Non-pigmented ciliary epithelial cell (primary cell): ENCODE results near the gene PTPN1.
A peak's percentile ranks its signal among the peaks of the same experiment; 100 is the strongest.
"Not testable (repeated sequence)": the region's sequence is repeated elsewhere in the genome, so short reads cannot be mapped to it uniquely, and the experiment has no call there.

Experiments used
- DNase-seq: peaks from one replicate; pipeline ENCODE4 v3.0.0-alpha.2; 2010; ENCODE audit warnings: low read depth

Gene PTPN1

DNA sequence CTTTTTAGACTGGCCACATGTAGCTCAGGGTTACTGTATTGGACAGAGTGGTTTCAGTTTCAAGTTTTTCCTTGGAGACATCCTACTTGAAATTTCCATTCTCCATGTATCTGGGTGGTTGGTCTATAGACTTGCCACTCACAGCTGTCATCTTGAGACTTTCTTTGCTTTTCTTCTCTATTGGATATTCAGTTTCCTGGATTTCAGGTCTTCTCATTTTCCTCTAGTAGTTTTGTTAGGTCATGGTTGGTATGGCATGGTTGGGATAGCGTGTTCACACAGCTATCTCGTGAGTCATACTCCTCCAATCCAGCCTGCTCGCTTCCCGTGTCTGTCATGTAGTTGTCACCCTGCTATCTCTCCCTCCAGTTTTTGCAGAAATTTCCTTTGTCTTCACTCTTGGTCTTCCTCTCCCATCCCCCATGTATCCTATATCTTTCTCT, 48.3 kb downstream of the PTPN1 start:
- DNase-seq = peak; percentile 75

DNA sequence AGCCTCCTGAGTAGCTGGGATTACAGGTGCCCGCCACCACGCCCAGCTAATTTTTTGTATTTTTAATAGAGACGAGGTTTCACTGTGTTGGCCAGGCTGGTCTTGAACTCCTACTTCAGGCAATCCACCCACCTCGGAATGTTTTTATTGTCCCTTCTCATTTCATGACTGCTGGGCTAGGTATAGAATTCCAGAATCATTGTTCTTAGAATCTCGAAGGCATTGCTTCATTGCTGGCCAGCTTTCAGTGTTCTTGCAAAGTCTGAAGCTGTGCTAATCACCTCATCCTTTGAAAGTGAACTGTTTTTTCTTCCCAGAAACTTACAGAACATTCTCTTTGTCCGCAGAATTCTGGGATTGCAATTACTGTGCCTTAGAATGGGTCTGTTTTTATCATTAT, 49.0 kb downstream of the PTPN1 start:
- DNase-seq = no peak

DNA sequence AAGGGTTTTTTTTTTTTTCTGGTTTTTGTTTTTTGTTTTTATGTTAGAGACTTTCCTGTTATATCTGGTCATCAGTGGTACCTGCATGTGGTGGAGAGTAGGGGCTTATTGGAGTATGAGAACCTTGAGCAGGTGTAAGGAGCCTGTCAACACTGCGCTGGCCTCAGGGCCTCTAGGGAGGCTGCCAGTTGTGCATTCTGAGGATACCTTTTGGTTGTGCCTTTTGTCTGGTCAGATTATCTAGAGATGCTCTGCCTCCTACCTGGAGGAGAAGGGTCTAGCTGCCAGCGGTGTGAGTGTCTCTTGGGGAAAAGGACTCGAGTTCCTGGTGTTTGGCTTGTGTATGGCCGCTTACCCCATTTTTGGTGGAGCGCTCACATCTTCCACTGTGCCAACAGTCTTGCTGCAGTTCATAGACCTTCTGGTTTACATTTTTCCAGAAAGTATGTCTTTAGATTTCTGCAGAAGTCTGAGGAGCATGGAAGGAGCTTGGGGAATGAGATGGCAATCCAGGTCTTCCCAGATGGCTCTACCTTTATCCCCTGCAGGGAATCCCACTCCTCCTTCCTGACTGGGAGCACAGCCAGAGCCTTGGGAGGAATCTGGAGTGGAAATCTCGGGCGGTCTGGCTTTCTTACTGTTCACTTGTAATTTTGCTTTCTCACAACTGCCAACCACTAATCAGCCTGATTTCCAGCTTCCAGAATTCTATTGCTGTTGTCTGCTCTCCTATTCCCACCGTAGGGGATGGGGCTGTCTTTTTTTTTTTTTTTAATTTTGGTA, 49.9 kb downstream of the PTPN1 start:
- no peak for DNase-seq

DNA sequence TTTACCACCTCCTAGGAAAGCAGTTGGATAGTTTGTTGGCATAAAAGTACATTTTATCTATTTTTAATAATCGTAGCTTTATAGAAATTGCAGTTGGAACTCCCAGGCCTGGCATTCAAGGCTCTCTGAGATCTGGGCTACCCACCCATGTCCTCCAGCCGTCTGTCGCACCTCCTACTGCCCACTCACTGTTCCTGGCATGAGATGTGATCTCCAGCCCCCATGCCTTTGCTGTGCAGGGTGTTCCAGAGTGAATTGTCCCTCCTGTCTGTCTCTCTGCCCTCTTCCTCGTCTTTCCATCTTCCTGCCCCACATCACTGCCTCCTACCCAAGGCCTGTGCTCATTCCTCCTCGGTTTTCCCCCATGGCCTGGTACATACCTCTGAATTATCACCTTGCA, 50.7 kb downstream of the PTPN1 start:
- DNase-seq = no peak

DNA sequence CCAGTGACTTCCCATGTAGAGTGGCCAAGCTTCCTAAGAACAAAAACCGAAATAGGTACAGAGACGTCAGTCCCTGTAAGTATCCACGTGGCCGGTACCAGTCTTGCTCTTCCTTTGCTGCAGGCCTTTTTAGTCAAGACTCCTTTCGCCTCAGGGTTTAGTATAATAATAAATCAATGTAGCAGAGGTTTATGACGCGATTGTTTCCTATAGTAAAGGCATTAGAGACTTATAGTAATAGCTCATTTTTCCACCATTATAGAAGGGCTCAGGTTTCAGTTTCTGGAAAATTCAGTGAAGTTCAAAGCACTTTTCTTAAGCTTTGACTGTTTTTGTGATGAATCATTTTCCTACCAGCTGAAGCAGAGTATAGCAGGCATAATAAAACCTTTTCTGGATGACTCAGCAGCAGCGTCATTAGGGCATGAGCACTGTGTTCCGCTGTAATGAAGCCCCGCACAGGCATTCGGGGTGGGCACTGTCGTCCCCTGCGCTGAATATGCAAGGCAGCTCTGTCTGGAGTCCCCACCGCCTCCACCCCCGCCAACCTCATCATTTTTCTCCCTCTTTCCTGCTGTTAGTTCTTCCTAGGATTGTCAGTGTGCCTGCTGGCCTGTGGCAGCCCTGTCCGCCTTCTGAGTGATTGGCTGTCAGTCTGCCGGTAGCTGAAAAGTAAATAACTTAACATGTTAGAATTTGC, 51.3 kb downstream of the PTPN1 start:
- peak; percentile 90 for DNase-seq

DNA sequence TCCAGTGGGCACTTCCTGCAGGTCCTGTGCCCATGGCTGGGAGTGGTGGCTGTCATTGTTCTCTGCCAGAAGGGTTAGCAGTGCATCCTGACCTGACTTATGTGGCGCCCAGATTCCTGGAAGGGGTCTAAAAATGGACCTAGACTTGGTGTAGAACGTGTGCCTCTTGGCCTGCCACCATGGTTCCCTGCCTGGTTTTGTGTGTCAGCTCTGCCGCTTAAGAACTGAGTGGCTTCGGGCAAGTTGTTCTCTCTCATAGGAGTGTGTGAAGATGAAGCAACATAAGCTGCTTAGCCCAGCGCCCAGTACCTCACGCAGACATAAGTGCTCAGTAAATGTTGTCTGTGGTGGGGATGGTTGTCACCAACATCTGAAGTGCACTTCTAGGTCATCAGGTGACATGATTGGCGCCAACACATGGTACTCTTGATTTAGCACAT, 52.1 kb downstream of the PTPN1 start:
- DNase-seq = no peak

DNA sequence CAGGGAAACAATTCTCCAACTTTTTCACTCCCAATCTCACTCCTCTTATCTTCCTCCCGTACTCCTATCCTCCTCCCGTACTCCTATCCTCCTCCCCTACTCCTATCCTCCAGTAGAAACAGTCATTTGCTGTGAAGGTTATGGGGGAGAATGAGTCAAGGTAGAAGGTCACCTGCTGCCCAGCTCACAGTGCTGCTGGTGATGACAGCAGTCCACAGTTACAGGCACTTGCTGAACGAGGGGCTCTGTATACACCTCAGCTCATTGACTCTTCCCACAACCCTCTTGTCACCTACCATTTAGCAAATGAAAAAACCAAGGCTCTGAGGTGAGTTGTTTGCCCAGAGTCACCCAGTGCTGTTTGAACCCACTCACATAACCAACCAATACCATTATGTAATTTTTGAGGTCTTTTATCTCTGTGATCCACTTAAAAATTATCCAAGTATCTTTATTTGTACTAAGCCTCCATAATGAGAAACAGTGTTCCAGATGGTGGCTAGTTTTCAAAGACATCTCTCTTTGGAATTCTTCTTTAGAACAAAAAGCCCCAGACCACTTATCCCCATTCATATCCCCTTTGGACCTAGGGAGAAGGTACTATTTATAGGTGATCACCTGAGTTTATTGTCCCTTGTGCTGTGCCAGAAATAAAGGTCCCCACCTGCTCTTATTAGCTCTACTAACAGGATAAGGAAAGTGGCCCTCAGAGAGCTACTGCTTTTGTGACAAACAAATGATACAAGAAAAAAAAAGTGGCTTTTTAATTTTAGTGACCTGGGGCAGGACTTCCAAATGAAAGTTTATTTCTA, 53.2 kb downstream of the PTPN1 start:
- no peak for DNase-seq

DNA sequence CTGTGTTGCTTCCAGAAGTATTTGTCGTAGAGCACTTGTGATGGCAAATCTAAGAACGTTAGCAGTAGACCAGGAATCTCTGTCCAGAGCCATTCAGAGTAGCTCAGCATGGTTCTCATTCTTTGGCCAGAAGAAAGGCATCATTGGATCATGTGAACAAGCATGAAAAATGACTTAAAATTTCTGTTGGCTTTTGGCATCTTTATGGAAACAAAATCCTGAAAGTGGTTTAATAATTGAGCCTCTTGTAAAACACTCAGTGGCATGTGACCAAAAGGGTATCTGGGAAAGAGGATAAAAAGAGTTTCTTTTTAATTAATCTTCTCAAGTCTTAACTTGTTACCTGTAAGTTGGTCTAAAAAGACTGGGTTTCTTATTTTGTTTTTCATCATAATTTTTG, 55.2 kb downstream of the PTPN1 start:
- DNase-seq = no peak

DNA sequence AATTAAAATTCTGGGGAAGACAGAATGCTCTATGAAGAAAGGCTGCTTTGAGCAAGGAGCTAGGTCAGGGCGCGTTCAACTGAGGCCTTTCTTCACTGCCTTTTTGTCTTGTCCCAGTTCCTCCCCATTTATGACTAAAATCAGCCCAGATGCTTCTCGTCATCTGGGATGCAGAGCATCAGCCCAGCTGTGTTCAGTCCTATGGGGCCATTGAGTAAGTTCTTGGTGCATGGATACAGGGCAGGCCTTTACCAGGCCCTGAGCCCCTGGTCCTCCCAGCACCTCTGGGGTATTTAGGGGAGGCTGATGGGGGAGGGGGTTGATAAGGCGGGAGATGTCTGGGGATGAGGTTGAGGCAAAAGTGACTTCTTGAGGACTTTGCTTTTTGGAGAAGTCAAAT, 55.7 kb downstream of the PTPN1 start:
- no peak for DNase-seq

DNA sequence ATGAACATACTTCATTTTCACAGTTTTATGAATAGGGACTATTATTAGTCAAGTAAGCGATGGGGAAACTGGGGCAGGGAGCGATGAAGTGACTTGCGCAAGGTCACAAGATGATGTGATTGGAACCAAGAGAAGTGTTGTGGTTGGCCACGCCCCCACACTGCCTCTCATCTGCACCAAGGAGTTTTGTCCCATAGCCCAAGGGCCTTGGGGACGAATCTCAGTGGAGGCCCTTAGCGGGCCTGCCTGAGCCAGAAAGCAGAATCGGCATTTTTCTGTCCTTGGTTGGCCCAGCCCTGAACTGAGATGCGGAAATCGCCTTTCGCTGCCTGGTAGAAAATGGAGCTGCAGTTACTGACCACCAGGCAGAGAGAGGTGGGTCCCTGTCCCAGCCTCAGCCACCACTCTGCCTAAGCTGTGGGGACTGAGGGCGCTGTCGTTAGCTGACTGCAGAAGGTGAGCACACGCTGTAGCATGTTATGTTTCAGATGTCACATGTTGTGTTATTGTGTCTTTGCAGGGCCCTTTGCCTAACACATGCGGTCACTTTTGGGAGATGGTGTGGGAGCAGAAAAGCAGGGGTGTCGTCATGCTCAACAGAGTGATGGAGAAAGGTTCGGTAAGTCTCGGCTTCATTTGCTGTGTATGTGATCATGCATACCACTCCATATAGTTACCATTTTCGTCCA, 57.8 kb downstream of the PTPN1 start:
- DNase-seq = no peak

DNA sequence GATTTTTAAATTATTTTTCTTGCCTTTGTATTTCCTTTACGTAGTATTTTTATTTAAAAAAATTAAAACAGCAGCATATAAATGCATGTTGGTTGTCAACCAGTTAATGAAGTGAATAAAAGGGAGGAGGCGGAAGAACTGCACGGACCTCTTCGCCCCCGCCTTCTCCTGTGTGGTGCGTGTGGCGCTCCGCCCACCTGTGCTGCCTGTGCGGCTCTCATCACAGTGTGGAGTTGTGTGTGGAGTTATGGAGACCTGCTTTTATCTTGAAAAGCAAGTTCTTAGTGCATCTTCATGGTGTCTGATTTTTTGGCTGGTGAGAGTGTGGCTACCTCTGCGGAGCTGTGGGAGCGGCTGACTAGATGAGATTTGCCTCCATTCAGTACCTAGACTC, 58.4 kb downstream of the PTPN1 start:
- no peak for DNase-seq

DNA sequence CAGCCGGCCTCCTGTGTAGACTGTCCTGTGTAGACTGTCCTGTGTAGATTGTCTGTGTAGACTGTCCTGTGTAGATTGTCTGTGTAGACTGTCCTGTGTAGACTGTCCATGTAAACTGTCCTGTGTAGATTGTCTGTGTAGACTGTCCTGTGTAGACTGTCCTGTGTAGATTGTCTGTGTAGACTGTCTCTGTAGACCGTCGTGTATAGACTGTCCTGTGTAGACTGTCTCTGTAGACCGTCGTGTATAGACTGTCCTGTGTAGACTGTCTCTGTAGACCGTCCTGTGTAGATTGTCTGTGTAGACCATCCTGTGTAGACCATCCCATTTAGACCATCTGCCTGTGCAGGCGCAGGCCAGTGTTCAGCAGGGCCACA, 59.3 kb downstream of the PTPN1 start:
- DNase-seq = not testable (repeated sequence)

DNA sequence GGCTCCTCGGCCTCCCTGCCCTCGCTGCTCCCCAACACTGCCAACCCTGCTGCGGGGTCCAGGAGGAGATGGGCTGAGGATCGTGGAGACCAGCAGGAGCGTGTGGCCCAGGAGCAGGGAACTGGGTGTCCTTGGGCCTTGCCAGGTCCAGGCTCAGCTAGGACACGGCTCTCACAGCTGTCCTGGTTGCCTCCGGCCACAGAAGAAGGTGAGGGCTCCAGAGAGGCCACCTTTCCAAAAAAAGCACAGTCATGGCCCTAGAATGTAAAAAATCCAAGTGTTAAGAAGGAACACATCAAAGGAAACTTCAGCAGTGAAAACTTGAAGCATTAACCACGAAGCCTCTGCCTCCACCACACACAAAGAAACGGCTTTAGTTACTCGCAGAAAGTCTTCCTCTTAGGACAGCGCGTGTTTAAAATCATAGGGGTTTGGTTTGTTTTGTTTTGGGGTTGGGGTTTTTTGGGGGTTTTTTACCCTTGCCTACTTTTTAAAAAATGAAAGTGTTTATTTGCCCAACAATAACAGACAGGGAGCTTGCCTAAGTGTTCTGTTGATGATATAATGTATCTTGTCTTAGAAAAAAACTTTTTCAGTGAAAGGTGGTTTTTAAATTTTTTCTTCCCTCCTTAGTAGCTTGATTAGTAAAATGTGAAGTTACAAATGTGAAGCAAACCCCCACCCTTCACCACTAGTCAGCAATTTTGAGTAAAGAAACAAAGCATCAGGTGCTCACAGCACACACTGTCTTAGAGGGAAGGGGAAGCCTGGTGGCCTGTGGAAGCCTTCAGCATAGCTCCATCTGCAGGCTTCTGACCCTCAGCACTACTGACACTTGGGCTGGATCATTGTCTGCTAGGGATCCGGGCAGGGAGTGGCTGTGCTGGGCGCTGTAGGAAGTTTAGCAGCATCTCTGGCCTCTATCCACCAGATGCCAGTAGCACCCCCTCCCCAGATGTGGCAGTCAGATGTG, 60.0 kb downstream of the PTPN1 start:
- DNase-seq = no peak

DNA sequence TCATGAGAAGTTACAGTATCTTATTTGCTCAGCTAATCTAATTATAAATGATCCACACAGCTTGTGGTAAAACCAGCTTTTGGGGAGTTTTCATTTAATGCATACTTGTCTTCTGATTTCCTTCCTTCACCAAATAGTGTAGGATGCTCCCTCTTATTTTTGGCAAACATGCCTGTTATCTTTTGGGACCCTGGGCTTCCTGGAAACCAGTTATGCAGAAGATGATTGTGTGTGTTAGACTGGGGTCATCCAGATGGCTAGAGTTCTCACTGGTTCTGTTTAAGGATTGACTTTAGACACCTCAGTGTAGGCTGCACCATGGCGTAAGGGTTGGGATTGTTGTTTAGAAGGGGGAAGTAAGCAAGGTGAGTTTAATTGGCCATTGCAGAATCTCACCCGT, 61.3 kb downstream of the PTPN1 start:
- DNase-seq = no peak

DNA sequence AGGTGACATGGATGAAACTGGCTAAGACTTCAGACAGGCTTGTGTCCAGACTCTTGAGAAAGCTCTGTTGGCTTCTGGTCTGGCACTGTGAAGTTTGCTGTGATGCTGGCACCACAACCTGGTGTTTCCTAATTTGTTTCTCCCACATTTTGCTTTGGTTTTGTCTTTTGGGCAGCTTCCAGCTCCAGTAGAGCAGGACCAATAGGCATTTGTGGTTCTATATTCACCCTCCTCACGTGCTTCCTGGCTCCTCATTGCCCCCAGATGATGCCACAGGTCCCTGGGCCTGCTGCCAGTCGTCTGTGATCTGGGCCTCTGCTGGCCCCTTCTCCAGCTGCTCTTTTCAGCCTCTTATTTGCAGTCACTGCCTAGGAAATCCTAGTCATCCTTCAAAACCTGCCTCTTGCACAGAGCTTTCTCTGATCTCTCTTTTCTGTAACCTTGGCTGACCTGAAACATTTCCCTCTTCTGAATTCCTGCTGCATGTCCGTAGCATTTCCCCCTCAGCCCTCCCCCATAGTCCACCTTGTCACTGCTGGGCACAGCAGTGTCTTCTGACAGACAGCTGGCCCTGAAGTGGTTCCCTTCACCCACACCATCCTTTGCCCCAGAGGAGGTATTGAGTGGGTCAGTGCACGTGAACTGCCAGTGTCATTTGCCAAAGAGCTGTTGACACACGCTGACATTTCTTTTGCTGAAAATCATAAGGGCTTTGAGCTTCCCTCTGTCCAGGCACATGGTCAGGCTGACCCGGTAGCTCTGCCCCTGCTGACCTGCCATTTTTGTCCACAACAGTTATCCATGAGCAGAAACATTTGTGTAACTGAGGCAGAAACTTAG, 63.0 kb downstream of the PTPN1 start:
- no peak for DNase-seq

DNA sequence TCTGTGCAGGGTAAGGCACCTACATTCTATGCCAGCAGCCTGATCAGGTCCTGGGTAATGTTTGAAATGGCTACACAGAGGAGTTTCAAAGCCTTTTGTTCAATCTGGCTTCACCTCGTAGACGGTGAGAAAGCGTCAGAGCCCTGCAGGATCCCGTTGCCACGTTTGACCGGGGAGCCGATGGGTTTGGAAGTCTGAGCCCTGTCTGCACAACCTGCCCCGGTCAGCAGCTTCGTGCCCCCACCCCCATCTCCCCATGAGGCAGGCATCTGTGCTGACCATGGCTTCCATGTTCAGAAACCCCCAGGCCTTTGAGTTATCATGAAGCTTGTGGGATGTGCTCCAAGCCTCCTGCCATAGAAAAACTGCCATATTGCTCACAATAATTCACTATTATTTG, 63.9 kb downstream of the PTPN1 start:
- no peak for DNase-seq

DNA sequence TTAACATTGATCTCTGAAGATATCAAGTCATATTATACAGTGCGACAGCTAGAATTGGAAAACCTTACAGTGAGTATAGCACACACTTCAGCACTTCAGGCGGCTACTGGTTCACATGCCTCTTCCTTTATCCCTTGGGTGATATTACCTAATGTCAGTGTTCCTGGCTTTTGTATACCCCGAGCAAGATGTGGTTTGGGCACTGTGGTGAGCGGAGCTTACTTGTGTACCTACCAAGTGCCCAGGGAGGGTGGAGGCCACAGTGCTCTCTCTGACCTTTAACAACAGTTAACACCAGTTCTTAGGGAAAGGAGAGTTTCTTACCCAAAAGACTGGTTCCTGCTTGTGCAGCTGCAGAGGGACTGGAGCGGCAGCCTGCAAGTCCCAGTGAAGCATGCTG, 64.4 kb downstream of the PTPN1 start:
- no peak for DNase-seq

DNA sequence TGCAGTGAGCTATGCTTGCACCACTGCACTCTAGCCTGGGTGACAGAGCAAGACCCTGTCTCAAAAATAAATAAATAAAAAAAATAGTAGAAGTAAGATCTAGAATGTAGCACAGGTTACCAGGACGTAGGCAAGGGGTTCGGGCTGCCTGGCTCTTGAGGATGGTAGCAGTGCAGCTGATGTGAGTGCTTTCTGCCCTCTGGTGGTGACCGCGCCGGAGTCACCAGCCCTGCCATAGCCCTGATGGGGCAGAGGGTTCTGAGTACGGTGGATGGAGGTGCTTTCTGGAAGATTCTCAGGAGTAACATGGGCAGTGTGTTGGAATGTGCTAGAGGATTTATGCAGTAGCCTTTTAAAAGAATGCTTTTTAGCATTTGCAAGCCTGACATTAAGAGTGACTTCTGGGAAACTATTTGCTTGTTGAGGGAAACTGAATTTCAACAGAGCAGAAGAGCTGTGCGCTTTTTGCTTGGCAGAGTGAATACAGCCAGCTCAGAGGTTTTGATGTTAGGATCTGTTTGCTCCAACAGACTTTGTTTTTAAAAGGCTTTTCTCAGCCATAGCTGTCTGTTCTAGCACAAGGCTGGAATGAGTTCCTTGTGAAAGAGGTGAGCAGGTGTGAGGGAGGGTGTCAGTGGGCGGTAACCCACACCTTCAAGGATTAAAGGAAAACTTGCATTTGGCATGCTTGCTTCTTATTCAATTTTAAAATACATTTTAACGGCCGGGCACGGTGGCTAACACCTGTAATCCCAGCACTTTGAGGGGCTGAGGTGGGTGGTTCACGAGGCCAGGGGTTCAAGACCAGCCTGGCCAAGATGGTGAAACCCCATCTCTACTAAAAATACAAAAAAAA, 65.9 kb downstream of the PTPN1 start:
- DNase-seq = no peak
